GM12878 (cell line): ENCODE measurements around the gene OR2A42. TPM values are rescaled to one million over a fixed set of nuclear protein-coding genes. Genes with fewer than 3 reads are reported as not detected.
"Not testable (repeated sequence)": the region's sequence is repeated elsewhere in the genome, so short reads cannot be mapped to it uniquely, and the experiment has no call there.

Experiments used
- ATAC-seq: fragments of 200-7000 bp; cut with Tn5 transposase; 3 replicates; pipeline ENCODE4 v1.9.1; 2020; ENCODE audit warnings: mild to moderate bottlenecking, moderate library complexity
- BruUV-seq: library from RNA; stranded (reverse); fragments of 400-500 nt; replicated peaks from 2 replicates; lab custom pipeline; 2021; lab: Mats Ljungman, UMichigan
- CTCF ChIA-PET: fragments of 300-600 bp; sonication (Branson Sonifier 250); formaldehyde crosslinking; extraction: SDS; loops from one replicate; lab custom pipeline; 2021; ENCODE audit warnings: inconsistent platforms; lab: Yijun Ruan, JAX
- POLR2A ChIA-PET: fragments of 350-600 bp; formaldehyde crosslinking; extraction: SDS; loops from one replicate; lab custom pipeline; 2021; ENCODE audit warnings: inconsistent platforms; lab: Charles Lee
- RAD21 ChIA-PET: fragments of 300-600 bp; sonication (Branson Sonifier 250); formaldehyde crosslinking; loops from one replicate; lab custom pipeline; 2023; ENCODE audit warnings: antibody characterized with exemption; ENCODE audit not compliant: unreplicated experiment; lab: Charles Lee
- SMC1A ChIA-PET: fragments of 300-600 bp; sonication (Branson Sonifier 250); formaldehyde crosslinking; loops from one replicate; lab custom pipeline; 2023; ENCODE audit not compliant: unreplicated experiment, uncharacterized antibody; lab: Charles Lee
- DNase-seq: peaks from one replicate; pipeline ENCODE4 v3.0.0-alpha.2; 2011; ENCODE audit warnings: low read depth, low spot score
- FAIRE-seq: peaks from 3 replicates; lab custom pipeline; 2011; peaks lifted over from hg19 to GRCh38; lab: Jason Lieb, UNC
- H2AFZ ChIP-seq: 2 replicates; pipeline ENCODE4 v1.6.0; 2011; ENCODE audit warnings: low read depth, low read length, control low read depth; ENCODE audit not compliant: control insufficient read depth
- H3K27ac ChIP-seq: 2 replicates; pipeline ENCODE4 v1.5.1; 2011; ENCODE audit warnings: control low read depth; ENCODE audit not compliant: control insufficient read depth, insufficient read depth
- H3K27me3 ChIP-seq, 2 experiments: replicated peaks in 1 of 2; 2 replicates each; pipeline versions ENCODE4 v1.6.0 to v1.6.1; 2011; ENCODE audit warnings: low read length in 1 of 2; ENCODE audit not compliant: control insufficient read depth in 2 of 2, insufficient read depth in 2 of 2
- H3K36me3 ChIP-seq, 2 experiments: 2 replicates each; pipeline ENCODE4 v1.5.1; 2011; ENCODE audit warnings: low read length in 1 of 2; ENCODE audit not compliant: control insufficient read depth in 2 of 2, insufficient read depth in 2 of 2
- H3K4me1 ChIP-seq: 2 replicates; pipeline ENCODE4 v1.6.1; 2011; ENCODE audit warnings: mild to moderate bottlenecking, low read length, moderate library complexity, mixed read lengths; ENCODE audit not compliant: control insufficient read depth, insufficient read depth
- H3K4me2 ChIP-seq: 2 replicates; pipeline ENCODE4 v1.6.0; 2011; ENCODE audit warnings: control low read depth; ENCODE audit not compliant: control insufficient read depth, insufficient read depth
- H3K4me3 ChIP-seq: fragments of 200-600 bp; sonication (generic); 2 replicates; pipeline ENCODE4 v1.5.1; 2016
- H3K79me2 ChIP-seq: 2 replicates; pipeline ENCODE4 v1.6.0; 2011; ENCODE audit warnings: low read length; ENCODE audit not compliant: control insufficient read depth, insufficient read depth
- H3K9ac ChIP-seq: 2 replicates; pipeline ENCODE4 v1.8.0; 2011; ENCODE audit warnings: low read length, control low read depth, mixed read lengths; ENCODE audit not compliant: control insufficient read depth, insufficient read depth
- H3K9me3 ChIP-seq: replicated peaks from 3 replicates; pipeline ENCODE4 v1.5.1; 2011; ENCODE audit warnings: mild to moderate bottlenecking, low read length; ENCODE audit not compliant: control insufficient read depth, insufficient read depth
- H4K20me1 ChIP-seq: 2 replicates; pipeline ENCODE4 v1.6.0; 2011; ENCODE audit not compliant: control insufficient read depth, insufficient read depth
- WGBS: methylation state at CpG from one replicate; pipeline ENCODE4 v1.1.6; 2016; ENCODE audit warnings: low lambda C conversion rate; ENCODE audit not compliant: insufficient replicate concordance, insufficient coverage; ENCODE audit errors: missing lambda C conversion rate; 5-methylcytosine and 5-hydroxymethylcytosine counted together
- in situ Hi-C: fragments of 300-500 bp; cut with MboI; formaldehyde crosslinking; loops from 9 replicates; pipeline ENCODE4 v1.14.3; 2018; ENCODE audit warnings: mixed read lengths
- intact Hi-C: fragments of 100-400 bp; cut with micrococcal nuclease; formaldehyde crosslinking; loops from one replicate; pipeline ENCODE4 v1.14.2; 2022; ENCODE audit not compliant: unreplicated experiment
- polyA plus RNA-seq, 11 experiments: library from polyadenylated mRNA; depleted of rRNA in 4 of 11; unstranded in 6 of 11; stranded (reverse) in 5 of 11; fragments of >200 nt; fragmentation: Nextera tagmentation in 4 of 11; fragmentation: Illumina TruSeq in 1 of 11; extraction: Ambion mirVana in 4 of 11; extraction: Trizol in 1 of 11; gene quantifications; 1 replicate in 1 of 11; 2 replicates in 10 of 11; pipeline versions ENCODE4 v1.2.1 to v1.2.3, GENCODE V29; 2011 to 2016; ENCODE audit warnings: inconsistent platforms in 2 of 11, missing spikeins in 2 of 11, low read depth in 1 of 11
- total RNA-seq, 4 experiments: library from RNA; depleted of rRNA in 3 of 4; stranded (reverse); fragments of >200 nt in 3 of 4; fragmentation: Illumina TruSeq in 1 of 4; extraction: Trizol in 1 of 4; gene quantifications; 2 replicates each; pipeline versions ENCODE4 v1.2.1 to v1.2.3, GENCODE V29; 2013 to 2021

OR2A42 gene
- total and polyA plus RNA-seq, 10 of the 15 experiments (the other 5 are each of a cell fraction or from before 2014, with no cell fraction given): under 0.01 to 0.42 (median 0.05) TPM; not detected in 4

GRCh38 chr7:144247674-144248330, 8.4 kb upstream of the OR2A42 start:
- H3K36me3 ChIP-seq, H3K9me3 ChIP-seq, CTCF ChIA-PET, intact Hi-C loops, H3K27me3 ChIP-seq, FAIRE-seq, SMC1A ChIA-PET, H3K27ac ChIP-seq, H3K79me2 ChIP-seq, H3K9ac ChIP-seq, RAD21 ChIA-PET, in situ Hi-C loops, H3K4me3 ChIP-seq, DNase-seq, H3K4me1 ChIP-seq, H3K4me2 ChIP-seq, H4K20me1 ChIP-seq, H2AFZ ChIP-seq, POLR2A ChIA-PET, BruUV-seq: not testable (repeated sequence)
- ATAC-seq: peak; percentile 44
- no CpG with 5 or more reads among the region's 1 CpG for WGBS

GRCh38 chr7:144246967-144247366, 7.6 kb upstream of the OR2A42 start:
- H3K4me1 ChIP-seq, ATAC-seq, H3K36me3 ChIP-seq, in situ Hi-C loops, H2AFZ ChIP-seq, RAD21 ChIA-PET, SMC1A ChIA-PET, intact Hi-C loops, H4K20me1 ChIP-seq, H3K9ac ChIP-seq, H3K4me3 ChIP-seq, DNase-seq, CTCF ChIA-PET, BruUV-seq, H3K4me2 ChIP-seq, POLR2A ChIA-PET, H3K79me2 ChIP-seq, H3K27me3 ChIP-seq, FAIRE-seq, H3K27ac ChIP-seq, H3K9me3 ChIP-seq: not testable (repeated sequence)
- no CpG with 5 or more reads among the region's 5 CpGs for WGBS

- H3K27me3 ChIP-seq, BruUV-seq, H3K4me1 ChIP-seq, H3K4me3 ChIP-seq, H2AFZ ChIP-seq, H3K36me3 ChIP-seq, SMC1A ChIA-PET, H3K9me3 ChIP-seq, FAIRE-seq, POLR2A ChIA-PET, H3K79me2 ChIP-seq, DNase-seq, in situ Hi-C loops, H4K20me1 ChIP-seq, CTCF ChIA-PET, H3K27ac ChIP-seq, H3K4me2 ChIP-seq, intact Hi-C loops, RAD21 ChIA-PET, H3K9ac ChIP-seq: not testable (repeated sequence)
- no CpG with 5 or more reads among the region's 2 CpGs for WGBS
- peak; percentile 30; the same call in 2 of the 3 replicates for ATAC-seq
Measured at GRCh38 chr7:144245372-144245771, 6.0 kb upstream of the OR2A42 start.

GRCh38 chr7:144238530-144239082, 799 bp downstream of the OR2A42 start:
- DNase-seq, H3K36me3 ChIP-seq, H4K20me1 ChIP-seq, in situ Hi-C loops, RAD21 ChIA-PET, H3K27me3 ChIP-seq, FAIRE-seq, BruUV-seq, H2AFZ ChIP-seq, H3K9ac ChIP-seq, ATAC-seq, CTCF ChIA-PET, H3K9me3 ChIP-seq, H3K79me2 ChIP-seq, H3K27ac ChIP-seq, H3K4me2 ChIP-seq, POLR2A ChIA-PET, H3K4me1 ChIP-seq, intact Hi-C loops, SMC1A ChIA-PET, H3K4me3 ChIP-seq: not testable (repeated sequence)
- 70% methylated on average over 2 of the region's 2 CpGs for WGBS
